Neuronal stem cell (in vitro differentiated cells): ENCODE measurements around the gene ZC3HAV1. TPM values are rescaled to one million over a fixed set of nuclear protein-coding genes. Genes with fewer than 3 reads are reported as not detected.

Source experiments
- DNase-seq: peaks from one replicate; pipeline ENCODE4 v3.0.0-alpha.2; 2013; ENCODE audit warnings: low spot score
- H2AFZ ChIP-seq: one replicate; pipeline ENCODE4 v1.6.1; 2013; ENCODE audit warnings: mild to moderate bottlenecking, low read length, inconsistent platforms
- H2AK5ac ChIP-seq: 2 replicates; pipeline ENCODE4 v1.6.1; 2013; ENCODE audit warnings: low read depth, mild to moderate bottlenecking, inconsistent platforms, low read length, moderate library complexity, mixed read lengths
- H2BK120ac ChIP-seq: 2 replicates; pipeline ENCODE4 v1.6.1; 2013; ENCODE audit warnings: low read depth, mild to moderate bottlenecking, inconsistent platforms, low read length, moderate library complexity, mixed read lengths
- H2BK12ac ChIP-seq: one replicate; pipeline ENCODE4 v1.6.1; 2013; ENCODE audit warnings: low read length, inconsistent platforms
- H2BK15ac ChIP-seq: 2 replicates; pipeline ENCODE4 v1.6.1; 2013; ENCODE audit warnings: mild to moderate bottlenecking, low read length, inconsistent platforms, mixed read lengths
- H2BK5ac ChIP-seq: one replicate; pipeline ENCODE4 v1.6.1; 2013; ENCODE audit warnings: inconsistent platforms, mild to moderate bottlenecking, low read length, moderate library complexity
- H3K14ac ChIP-seq: one replicate; pipeline ENCODE4 v1.6.1; 2013; ENCODE audit warnings: low read length, inconsistent platforms
- H3K18ac ChIP-seq: 2 replicates; pipeline ENCODE4 v1.6.1; 2013; ENCODE audit warnings: low read length, inconsistent platforms
- H3K23ac ChIP-seq: 2 replicates; pipeline ENCODE4 v1.6.1; 2013; ENCODE audit warnings: low read depth, mild to moderate bottlenecking, mixed read lengths, low read length, inconsistent platforms; ENCODE audit not compliant: poor library complexity
- H3K27ac ChIP-seq: replicated peaks from 3 replicates; pipeline ENCODE4 v1.5.1; 2013; ENCODE audit warnings: low read length, inconsistent platforms
- H3K27me3 ChIP-seq, 3 experiments: 2 replicates each; pipeline ENCODE4 v1.6.1; 2013; ENCODE audit warnings: low read length in 3 of 3, mild to moderate bottlenecking in 2 of 3, inconsistent platforms in 1 of 3, low read depth in 1 of 3, mixed read lengths in 1 of 3, moderate library complexity in 1 of 3; ENCODE audit not compliant: control insufficient read depth in 3 of 3, insufficient read depth in 3 of 3
- H3K36me3 ChIP-seq, 2 donors: replicated peaks in 1 of 2; 2 replicates each; pipeline ENCODE4 v1.6.1; 2013; ENCODE audit warnings: low read length in 2 of 2; ENCODE audit not compliant: control insufficient read depth in 2 of 2, insufficient read depth in 2 of 2
- H3K4ac ChIP-seq: 2 replicates; pipeline ENCODE4 v1.6.1; 2013; ENCODE audit warnings: inconsistent platforms, mild to moderate bottlenecking, low read length, moderate library complexity
- H3K4me1 ChIP-seq, 2 donors: 1 replicate in 1 of 2; 2 replicates in 1 of 2; pipeline ENCODE4 v1.6.1; 2013; ENCODE audit warnings: low read length in 2 of 2, low read depth in 1 of 2; ENCODE audit not compliant: control insufficient read depth in 2 of 2, insufficient read depth in 1 of 2
- H3K4me2 ChIP-seq: one replicate; pipeline ENCODE4 v1.6.1; 2013; ENCODE audit warnings: mild to moderate bottlenecking, low read length, inconsistent platforms; ENCODE audit not compliant: insufficient read depth, poor library complexity, severe bottlenecking
- H3K4me3 ChIP-seq, 2 donors: 2 replicates each; pipeline ENCODE4 v1.5.1; 2013; ENCODE audit warnings: low read length in 2 of 2, mild to moderate bottlenecking in 2 of 2, inconsistent platforms in 1 of 2, moderate library complexity in 1 of 2
- H3K79me1 ChIP-seq: one replicate; pipeline ENCODE4 v1.6.1; 2013; ENCODE audit warnings: low read depth, mild to moderate bottlenecking, inconsistent platforms, low read length, moderate library complexity
- H3K9ac ChIP-seq: one replicate; pipeline ENCODE4 v1.6.1; 2013; ENCODE audit warnings: mild to moderate bottlenecking, low read depth, low read length, inconsistent platforms; ENCODE audit not compliant: poor library complexity
- H3K9me3 ChIP-seq, 2 donors: replicated peaks in 1 of 2; 2 replicates each; pipeline versions ENCODE3 to v1.6.1; 2013; ENCODE audit warnings: low read length in 2 of 2, mild to moderate bottlenecking in 2 of 2, inconsistent platforms in 1 of 2, low read depth in 1 of 2, mixed read lengths in 1 of 2, moderate library complexity in 1 of 2; ENCODE audit not compliant: control insufficient read depth in 2 of 2, insufficient read depth in 1 of 2
- H4K8ac ChIP-seq: one replicate; pipeline ENCODE4 v1.6.1; 2013; ENCODE audit warnings: low read depth, mild to moderate bottlenecking, inconsistent platforms, low read length, moderate library complexity
- H4K91ac ChIP-seq: one replicate; pipeline ENCODE4 v1.6.1; 2013; ENCODE audit warnings: low read length, low read depth, mild to moderate bottlenecking, inconsistent platforms; ENCODE audit not compliant: poor library complexity
- WGBS, 2 donors: extraction: QIAGEN DNeasy Blood & Tissue Kit; methylation state at CpG; one replicate each; pipeline ENCODE4 v1.1.7; 2013; ENCODE audit warnings: missing lambda C conversion rate in 2 of 2, mixed read lengths in 1 of 2; ENCODE audit not compliant: insufficient read length in 2 of 2, insufficient replicate concordance in 1 of 2; ENCODE audit errors: extremely low coverage in 2 of 2; 5-methylcytosine and 5-hydroxymethylcytosine counted together
- polyA plus RNA-seq, 2 experiments: library from polyadenylated mRNA; stranded (reverse); fragments of 200-250 nt; gene quantifications; one replicate each; pipeline ENCODE4 v1.2.3, GENCODE V29; 2013

ZC3HAV1 gene
- polyA plus RNA-seq (2013, experiment 1 of 2), result 4.9 TPM
- polyA plus RNA-seq (2013, experiment 2 of 2), result 5.3 TPM

- Histone ChIP-seq H3K9ac (peak within 1 kb of the TSS; percentile 82), H3K4me2 (peak within 1 kb of the TSS; percentile 83), H2BK12ac (no peak within 1 kb of the TSS), H3K36me3 (no peaks in the 10 kb centered on the region), H3K27me3 (peaks cover 0 to 26% (median 4%) of the 10 kb centered on the region in 3 experiments), H2AFZ (peak within 1 kb of the TSS; percentile 100), H3K23ac (peak within 1 kb of the TSS; percentile 98), H3K4ac (no peak within 1 kb of the TSS), H3K14ac (peak within 1 kb of the TSS; percentile 72), H3K9me3 (no peaks in the 10 kb centered on the region), H3K4me3 (peak within 1 kb of the TSS; percentile 72 to 94), H3K18ac (peak within 1 kb of the TSS; percentile 96), H2AK5ac (peak within 1 kb of the TSS; percentile 60), H2BK15ac (peak within 1 kb of the TSS; percentile 79), H3K79me1 (no peaks in the 10 kb centered on the region), H4K91ac (no peak within 1 kb of the TSS), H3K4me1 (peaks cover 2 to 5% of the 10 kb centered on the region in 2 donors), H2BK120ac (peak within 1 kb of the TSS; percentile 16), H4K8ac (no peak within 1 kb of the TSS), H2BK5ac (peak within 1 kb of the TSS; percentile 71), H3K27ac (peak within 1 kb of the TSS; percentile 28)
- WGBS, 2 donors, result no CpG with 5 or more reads among the region's 68 CpGs
- DNase-seq, result peak; percentile 57
These were observed at the start of gene ZC3HAV1 for GRCh38 chr7:139109188-139109982. Gene ZC3HAV1, minus strand, starts transcription at chr7:139109720. Its CDS starts 389 bp downstream, at chr7:139109331.

- H3K9ac ChIP-seq, result no peak overlapping the region
- no peak overlapping the region for H2AFZ ChIP-seq
- H2BK15ac ChIP-seq, result no peak overlapping the region
- no peak overlapping the region for H3K4me3 ChIP-seq
- DNase-seq, result no peak
- no peak overlapping the region for H2BK5ac ChIP-seq
- no peak overlapping the region for H3K4ac ChIP-seq
- H2BK12ac ChIP-seq, result no peak overlapping the region
- H2BK120ac ChIP-seq, result no peak overlapping the region
- H3K36me3 ChIP-seq, result peaks cover 0 to 13% of the 10 kb centered on the region in 2 donors
- WGBS, 2 donors, result no CpG with 5 or more reads among the region's 2 CpGs
- no peak overlapping the region for H4K8ac ChIP-seq
- H3K23ac ChIP-seq, result no peak overlapping the region
- no peak overlapping the region for H4K91ac ChIP-seq
- no peaks in the 10 kb centered on the region for H3K4me1 ChIP-seq
- peaks cover 0 to 5% of the 10 kb centered on the region in 2 donors for H3K9me3 ChIP-seq
- H3K79me1 ChIP-seq, result no peaks in the 10 kb centered on the region
- H3K14ac ChIP-seq, result no peak overlapping the region
- no peak overlapping the region for H3K27ac ChIP-seq
- no peaks in the 10 kb centered on the region for H3K27me3 ChIP-seq
- H3K4me2 ChIP-seq, result no peak overlapping the region
- no peak overlapping the region for H2AK5ac ChIP-seq
- H3K18ac ChIP-seq, result no peak overlapping the region
These were observed 44.3 kb upstream of the ZC3HAV1 start for GRCh38 chr7:139153832-139154231.

GRCh38 chr7:139152149-139152548 lies 42.6 kb upstream of the ZC3HAV1 start:
- Histone ChIP-seq H2BK120ac (no peak overlapping the region), H4K91ac (no peak overlapping the region), H3K4ac (no peak overlapping the region), H2AFZ (no peak overlapping the region), H4K8ac (no peak overlapping the region), H3K27me3 (no peaks in the 10 kb centered on the region), H3K27ac (no peak overlapping the region), H3K14ac (no peak overlapping the region), H3K4me1 (no peaks in the 10 kb centered on the region), H2BK12ac (no peak overlapping the region), H3K23ac (no peak overlapping the region), H3K4me2 (no peak overlapping the region), H3K9ac (no peak overlapping the region), H2BK15ac (no peak overlapping the region), H2BK5ac (no peak overlapping the region), H3K36me3 (peaks cover 0 to 25% of the 10 kb centered on the region in 2 donors), H3K18ac (no peak overlapping the region), H3K9me3 (no peaks in the 10 kb centered on the region), H2AK5ac (no peak overlapping the region), H3K79me1 (no peaks in the 10 kb centered on the region), H3K4me3 (no peak overlapping the region)
- WGBS, 2 donors, result no CpG with 5 or more reads among the region's 1 CpG
- DNase-seq, result no peak

- H3K27me3 ChIP-seq, result no peaks in the 10 kb centered on the region
- H3K4ac ChIP-seq, result no peak overlapping the region
- H3K36me3 ChIP-seq, result peaks cover 0 to 28% of the 10 kb centered on the region in 2 donors
- no peak overlapping the region for H3K27ac ChIP-seq
- H3K4me2 ChIP-seq, result no peak overlapping the region
- H2AFZ ChIP-seq, result no peak overlapping the region
- no peak overlapping the region for H2BK12ac ChIP-seq
- no peak overlapping the region for H3K18ac ChIP-seq
- H3K4me1 ChIP-seq, result no peaks in the 10 kb centered on the region
- no peak overlapping the region for H2BK15ac ChIP-seq
- H4K8ac ChIP-seq, result no peak overlapping the region
- H3K79me1 ChIP-seq, result no peaks in the 10 kb centered on the region
- no peak overlapping the region for H2AK5ac ChIP-seq
- H2BK120ac ChIP-seq, result no peak overlapping the region
- H3K9me3 ChIP-seq, result no peaks in the 10 kb centered on the region
- no peak overlapping the region for H3K23ac ChIP-seq
- H3K4me3 ChIP-seq, result no peak overlapping the region
- H3K9ac ChIP-seq, result no peak overlapping the region
- H4K91ac ChIP-seq, result no peak overlapping the region
- no CpG with 5 or more reads among the region's 4 CpGs for WGBS, 2 donors
- no peak overlapping the region for H3K14ac ChIP-seq
- H2BK5ac ChIP-seq, result no peak overlapping the region
- no peak for DNase-seq
These were observed 29.6 kb upstream of the ZC3HAV1 start for GRCh38 chr7:139139150-139139549.
